GM04504 (cell line): Measurements from ENCODE around the gene PTCHD1.

Experiments
- DNase-seq: peaks from one replicate; pipeline ENCODE4 v3.0.0-alpha.2; 2012; ENCODE audit warnings: low read depth

The PTCHD1 gene

GRCh38 chrX:23334848-23335599 lies at the start of gene PTCHD1:
TSS of gene PTCHD1 (plus strand) at chrX:23334849. CDS start at chrX:23334876, 27 bp downstream.
- no peak for DNase-seq

DNA sequence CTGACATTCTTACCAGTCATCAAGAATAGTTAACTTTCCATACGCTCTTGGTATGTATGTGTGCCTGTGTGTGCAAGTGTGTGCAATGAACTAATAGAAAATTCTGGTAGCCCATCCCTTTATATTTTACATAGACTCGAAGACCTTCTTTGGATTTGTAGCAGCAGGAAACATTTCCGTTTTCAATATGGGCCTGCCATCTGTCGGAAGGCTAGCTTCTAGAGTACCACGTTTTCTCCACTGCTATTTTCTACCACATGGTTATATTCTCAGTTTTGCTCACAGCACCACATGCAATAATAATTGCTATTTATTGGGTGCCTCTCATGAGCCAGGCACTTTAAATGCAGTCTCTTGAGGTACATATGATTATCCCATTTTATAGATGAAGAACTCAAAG lies 47.9 kb upstream of the PTCHD1 start:
- DNase-seq = no peak

DNA sequence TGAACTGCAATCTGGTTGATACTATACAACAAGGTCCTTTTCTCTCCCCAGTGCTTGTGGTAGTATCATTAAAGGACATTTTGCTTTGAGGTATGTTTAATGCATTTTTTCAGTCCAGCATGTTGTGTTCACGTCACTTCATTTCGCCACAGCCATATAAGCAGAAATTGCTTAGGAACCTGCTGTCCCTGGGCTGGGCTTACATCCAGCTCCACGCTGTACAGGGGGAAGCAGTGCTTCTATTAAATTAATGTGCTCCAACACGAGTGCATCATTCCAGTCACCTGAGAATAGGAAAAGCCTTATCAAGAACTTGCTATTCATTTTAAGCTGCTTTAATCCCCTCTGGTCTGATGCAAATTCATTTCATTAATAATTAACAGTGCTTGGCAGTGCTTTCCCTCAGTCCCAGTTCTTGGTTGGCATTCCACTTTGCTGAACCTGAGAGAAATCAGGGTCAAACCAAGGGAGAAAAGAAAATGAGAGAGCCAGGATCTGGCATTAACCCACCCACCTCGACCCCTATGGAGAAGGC lies 47.4 kb upstream of the PTCHD1 start:
- no peak for DNase-seq

DNA sequence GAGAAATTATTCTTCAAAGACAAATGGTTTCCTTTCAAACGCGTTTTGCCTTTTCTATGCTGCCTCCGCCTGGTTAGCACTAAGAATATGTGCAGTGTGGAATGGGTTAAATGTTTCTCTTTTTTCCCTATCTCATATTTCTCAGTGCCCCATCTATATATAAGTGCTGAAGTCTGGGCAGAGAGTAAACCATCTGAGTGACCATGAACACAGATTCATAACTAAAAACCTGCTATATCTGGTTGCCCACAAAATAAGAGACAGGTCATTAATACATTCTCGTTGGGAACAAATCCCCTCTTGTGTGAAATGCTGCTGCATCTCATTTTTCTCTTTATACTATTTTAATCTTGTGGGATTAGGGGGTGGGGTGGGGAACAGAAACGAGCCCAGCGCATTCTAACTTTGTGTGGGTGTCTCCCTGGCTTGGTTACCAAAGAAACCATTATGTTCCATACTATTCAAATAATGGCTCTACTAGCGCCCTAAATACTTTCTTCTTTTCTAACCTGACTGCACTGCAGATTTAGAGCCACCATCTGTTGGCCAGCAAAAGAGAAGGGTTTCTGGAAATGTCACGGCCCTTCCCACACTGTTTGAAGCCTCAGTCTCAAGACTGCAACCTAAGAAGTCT lies 42.2 kb upstream of the PTCHD1 start:
- DNase-seq = no peak

- no peak for DNase-seq
Observed at GRCh38 chrX:23292988-23293651, 41.5 kb upstream of the PTCHD1 start.

GRCh38 chrX:23304881-23305280 lies 29.8 kb upstream of the PTCHD1 start:
- DNase-seq = no peak

DNA sequence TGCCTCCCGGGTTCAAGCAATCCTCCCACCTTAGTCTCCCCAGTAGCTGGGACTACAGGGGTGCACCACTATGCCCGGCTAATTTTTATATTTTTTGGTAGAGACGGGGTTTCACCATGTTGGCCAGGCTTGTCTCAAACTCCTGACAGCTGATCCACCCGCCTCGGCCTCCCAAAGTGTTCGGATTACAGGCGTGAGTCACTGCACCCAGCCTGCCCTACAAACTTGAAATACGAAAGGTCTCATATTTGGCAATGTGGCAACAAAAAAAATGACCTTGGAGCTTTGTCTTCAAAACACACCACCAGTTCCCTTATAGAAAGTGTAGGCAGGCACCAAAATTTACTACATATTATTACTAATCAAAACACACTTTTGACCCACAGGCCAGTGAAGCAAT lies 22.9 kb upstream of the PTCHD1 start:
- no peak for DNase-seq

DNA sequence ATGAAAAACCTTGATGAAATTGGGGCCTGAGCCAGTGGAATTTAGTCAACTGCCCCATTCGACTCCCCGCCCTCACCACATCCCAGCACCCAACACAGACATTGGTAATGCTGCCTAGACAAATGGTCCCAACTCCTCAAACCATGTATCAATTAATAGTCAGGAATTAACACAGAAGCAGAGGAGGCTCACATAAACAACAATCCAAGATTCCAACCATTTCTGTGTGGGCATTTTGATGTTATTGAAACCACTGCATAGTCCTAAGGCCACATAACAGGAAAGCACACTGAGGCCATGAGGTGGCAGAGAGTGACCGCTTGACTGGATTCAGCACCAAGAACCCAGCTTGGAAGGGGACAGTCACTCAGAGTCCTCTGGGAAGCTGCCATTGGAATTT lies 22.5 kb upstream of the PTCHD1 start:
- DNase-seq = no peak

DNA sequence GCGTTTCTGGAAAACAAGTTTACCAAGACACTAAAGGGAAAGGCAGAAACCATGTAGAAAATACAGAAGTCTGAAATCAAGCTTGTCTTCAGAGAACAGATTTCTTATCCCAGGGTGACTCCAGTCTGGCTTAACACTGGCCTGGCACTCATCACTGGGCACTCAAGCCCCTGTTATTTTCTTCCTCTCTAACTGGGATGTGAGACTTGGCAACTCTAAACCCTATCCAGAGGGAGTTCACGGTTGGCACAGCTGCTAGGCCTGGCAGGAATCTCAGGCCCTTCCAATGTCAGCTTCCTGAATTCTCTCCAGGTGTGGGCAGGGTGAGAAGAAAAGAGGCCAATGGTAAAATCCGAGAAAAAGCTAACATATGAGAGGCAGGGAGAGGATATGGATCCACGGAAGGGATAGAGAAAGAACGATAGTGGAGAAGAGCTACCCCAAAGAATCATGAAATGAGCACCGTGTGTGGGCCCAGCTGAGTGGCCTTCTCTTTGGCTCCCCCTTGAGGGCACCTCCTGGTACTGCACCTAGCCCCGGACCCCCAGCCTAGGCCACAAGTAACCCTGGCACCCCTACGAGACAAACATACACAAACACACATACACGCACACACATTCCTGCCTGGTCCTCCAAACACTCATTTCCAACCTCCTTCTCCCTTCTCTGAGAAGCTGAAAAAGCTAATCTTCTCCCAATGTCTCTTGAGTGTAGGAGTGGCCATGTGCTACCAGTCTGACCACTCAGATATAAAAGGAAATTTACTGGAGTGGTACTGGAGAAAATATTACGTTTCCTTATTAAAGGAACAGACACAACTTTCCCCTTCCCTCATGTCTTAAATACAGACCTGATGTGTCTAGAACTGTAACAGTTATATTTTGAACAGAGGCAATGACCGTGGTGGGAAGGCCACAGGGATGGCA lies 16.6 kb upstream of the PTCHD1 start:
- DNase-seq = no peak

DNA sequence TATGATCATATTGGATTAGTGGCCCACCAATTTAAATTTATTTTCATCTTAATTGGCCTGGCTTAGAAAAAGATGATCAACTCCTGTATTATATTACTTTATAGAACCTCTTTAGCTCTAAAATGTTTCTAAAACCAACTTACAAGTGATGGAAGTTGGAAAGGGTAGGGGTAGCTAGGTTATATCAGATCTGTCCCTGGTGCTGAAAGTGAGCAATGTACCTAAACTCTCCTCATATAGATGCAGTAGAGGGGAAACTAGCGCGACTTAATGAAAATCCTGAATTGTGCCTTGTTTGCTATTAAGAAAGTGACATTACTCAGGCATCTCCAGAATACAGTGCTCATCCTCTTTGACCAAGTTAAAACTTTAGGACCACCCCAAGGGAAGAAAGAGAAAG lies 7.5 kb upstream of the PTCHD1 start:
- no peak for DNase-seq

GRCh38 chrX:23331701-23332100 lies 2.9 kb upstream of the PTCHD1 start:
- DNase-seq = no peak

DNA sequence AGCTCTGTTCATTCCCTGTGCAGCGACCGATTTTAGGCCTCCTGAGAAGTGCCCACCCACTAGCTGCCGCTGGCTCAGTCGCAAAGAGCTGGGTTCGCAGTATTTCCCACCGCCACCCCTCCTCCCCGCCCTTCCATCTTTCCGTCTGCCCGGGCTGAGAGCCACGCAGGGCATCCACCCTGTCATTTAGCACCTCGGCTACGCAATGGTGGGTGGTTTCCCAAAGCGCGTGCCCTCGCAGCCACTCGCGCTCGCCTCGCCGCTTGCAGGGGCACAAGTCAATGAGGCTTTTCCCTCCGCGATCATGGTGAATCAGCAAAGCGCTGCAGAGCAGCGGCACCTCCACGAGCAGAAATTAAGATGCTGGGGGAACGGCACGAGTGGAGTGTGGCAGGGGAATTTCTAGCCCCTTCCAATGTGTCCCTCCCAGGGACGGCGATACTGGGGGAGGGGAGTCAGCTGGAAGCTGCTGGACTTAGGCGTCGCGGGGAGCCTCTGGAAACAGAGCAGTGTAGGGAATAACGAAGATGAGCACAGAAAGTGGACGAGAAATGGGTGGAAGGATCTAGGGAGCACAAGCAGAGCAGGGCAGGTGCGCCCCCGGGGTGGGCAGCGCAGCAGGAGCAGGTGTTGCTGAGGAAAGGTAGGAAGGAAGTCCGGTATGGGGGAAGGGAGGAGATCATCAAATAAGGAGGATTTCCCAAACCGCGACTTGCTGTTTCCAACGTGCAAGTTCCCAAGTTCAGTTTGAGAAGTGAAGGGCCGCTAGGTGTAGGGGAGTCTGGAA lies 2.4 kb upstream of the PTCHD1 start:
- no peak for DNase-seq

GRCh38 chrX:23332888-23333821 lies 1.5 kb upstream of the PTCHD1 start:
- DNase-seq = no peak

GRCh38 chrX:23333842-23334520 lies 668 bp upstream of the PTCHD1 start:
- no peak for DNase-seq

DNA sequence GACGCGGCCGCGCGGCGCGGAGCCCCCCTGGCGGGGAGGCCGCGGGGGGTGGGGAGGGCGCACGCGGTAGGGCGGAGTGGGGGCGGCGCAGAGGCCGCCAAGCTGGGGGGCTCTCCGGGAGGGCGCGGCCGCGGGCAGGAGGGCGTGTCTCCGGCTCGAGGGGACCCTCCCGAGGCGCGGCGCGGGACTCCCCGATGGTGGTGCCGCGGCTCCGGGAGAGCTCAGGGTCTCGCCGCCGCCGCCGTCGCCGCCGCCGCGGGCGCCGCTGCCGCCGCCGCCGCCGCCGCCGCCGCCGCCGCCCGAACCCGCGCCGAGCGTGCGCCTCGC lies 165 bp upstream of the PTCHD1 start:
- DNase-seq = no peak

GRCh38 chrX:23338334-23338733 lies 3.7 kb downstream of the PTCHD1 start:
- no peak for DNase-seq

DNA sequence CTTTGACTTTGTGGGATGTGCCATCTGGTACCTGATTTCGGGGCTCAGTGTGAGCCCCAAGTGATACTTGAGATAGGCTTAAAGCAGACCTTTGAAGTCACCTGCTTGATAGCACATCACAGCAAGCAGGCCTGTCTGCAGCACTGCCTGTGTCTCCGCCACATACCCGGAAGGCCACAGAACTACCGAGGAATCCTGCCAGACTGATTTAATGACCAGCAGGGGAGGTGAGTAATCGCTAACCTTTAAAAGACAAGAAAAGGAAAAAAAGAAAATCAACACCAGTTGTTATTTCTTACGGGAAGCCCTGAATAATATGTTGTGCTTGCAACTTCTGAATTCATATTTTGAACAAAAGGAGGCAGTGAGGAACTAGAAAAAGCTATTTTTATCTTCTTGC lies 6.8 kb downstream of the PTCHD1 start:
- DNase-seq = no peak

GRCh38 chrX:23344238-23344903 lies 9.7 kb downstream of the PTCHD1 start:
- DNase-seq = no peak

- no peak for DNase-seq
Observed at GRCh38 chrX:23344904-23345271, 10.2 kb downstream of the PTCHD1 start.
